ENCODE measurements around the gene BCL11B. TPM values are rescaled to one million over a fixed set of nuclear protein-coding genes. Genes with fewer than 3 reads are reported as not detected.

BCL11B gene
- polyA plus RNA-seq, 1 experiment: not detected

- DNase-seq (ENCODE audit: low read depth): no peak
- Histone ChIP-seq H3K27me3 (ENCODE audit: control insufficient read depth, insufficient read depth, low read length) (no peaks in the 10 kb centered on the region), H3K36me3 (ENCODE audit: control insufficient read depth, insufficient read depth, low read length) (no peaks in the 10 kb centered on the region), H3K4me3 (ENCODE audit: low read depth, low read length) (no peak overlapping the region)
- POLR2A ChIA-PET: no interaction called here
- CTCF ChIA-PET: no interaction called here
- no peak for TF ChIP-seq CTCF (IDR thresholded peaks at IDR 0.05; ENCODE audit: insufficient read depth, low read depth, low read length)
Observed at GRCh38 chr14:99224116-99224910, 47.7 kb downstream of the BCL11B start.

- DNase-seq (ENCODE audit: low read depth): no peak
- Histone ChIP-seq H3K4me3 (ENCODE audit: low read depth, low read length) (no peak overlapping the region), H3K36me3 (ENCODE audit: control insufficient read depth, insufficient read depth, low read length) (no peaks in the 10 kb centered on the region), H3K27me3 (ENCODE audit: control insufficient read depth, insufficient read depth, low read length) (no peaks in the 10 kb centered on the region)
- no peak for TF ChIP-seq CTCF (IDR thresholded peaks at IDR 0.05; ENCODE audit: insufficient read depth, low read depth, low read length)
- POLR2A ChIA-PET: no interaction called here
- CTCF ChIA-PET: no interaction called here
Observed at GRCh38 chr14:99221445-99221844, 50.6 kb downstream of the BCL11B start.

GRCh38 chr14:99217066-99217955 is 54.7 kb downstream of the BCL11B start:
- Histone ChIP-seq H3K4me3 (ENCODE audit: low read depth, low read length) (no peak overlapping the region), H3K27me3 (ENCODE audit: control insufficient read depth, insufficient read depth, low read length) (no peaks in the 10 kb centered on the region), H3K36me3 (ENCODE audit: control insufficient read depth, insufficient read depth, low read length) (no peaks in the 10 kb centered on the region)
- no peak for DNase-seq (ENCODE audit: low read depth)
- ChIA-PET CTCF (no interaction called here), POLR2A (no interaction called here)
- no peak for TF ChIP-seq CTCF (IDR thresholded peaks at IDR 0.05; ENCODE audit: insufficient read depth, low read depth, low read length)

- ChIA-PET CTCF (no interaction called here), POLR2A (no interaction called here)
- Histone ChIP-seq H3K27me3 (ENCODE audit: control insufficient read depth, insufficient read depth, low read length) (no peaks in the 10 kb centered on the region), H3K36me3 (ENCODE audit: control insufficient read depth, insufficient read depth, low read length) (no peaks in the 10 kb centered on the region), H3K4me3 (ENCODE audit: low read depth, low read length) (no peak overlapping the region)
- no peak for DNase-seq (ENCODE audit: low read depth)
- TF ChIP-seq CTCF (IDR thresholded peaks at IDR 0.05; ENCODE audit: insufficient read depth, low read depth, low read length): no peak
Observed at GRCh38 chr14:99216191-99216590, 55.8 kb downstream of the BCL11B start.

GRCh38 chr14:99215277-99215676 is 56.7 kb downstream of the BCL11B start:
- Histone ChIP-seq H3K36me3 (ENCODE audit: control insufficient read depth, insufficient read depth, low read length) (no peaks in the 10 kb centered on the region), H3K4me3 (ENCODE audit: low read depth, low read length) (no peak overlapping the region), H3K27me3 (ENCODE audit: control insufficient read depth, insufficient read depth, low read length) (no peaks in the 10 kb centered on the region)
- CTCF ChIA-PET: interaction anchor here (0.6 kb wide), 1 partner anchor 1229 kb away, joined by 3 read pairs; no protein-coding TSS in a partner anchor
- peak; percentile 38 for DNase-seq (ENCODE audit: low read depth)
- no peak for TF ChIP-seq CTCF (IDR thresholded peaks at IDR 0.05; ENCODE audit: insufficient read depth, low read depth, low read length)
- POLR2A ChIA-PET: no interaction called here

Measured in BJ (cell line).